Measurements from ENCODE around the gene GLI1. TPM values are rescaled to one million over a fixed set of nuclear protein-coding genes. Genes with fewer than 3 reads are reported as not detected.

The GLI1 gene
- total and polyA plus RNA-seq, 2 of the 13 experiments (the other 11 are each of a cell fraction or from before 2014, with no cell fraction given), result 0.09 to 0.20 TPM

DNA sequence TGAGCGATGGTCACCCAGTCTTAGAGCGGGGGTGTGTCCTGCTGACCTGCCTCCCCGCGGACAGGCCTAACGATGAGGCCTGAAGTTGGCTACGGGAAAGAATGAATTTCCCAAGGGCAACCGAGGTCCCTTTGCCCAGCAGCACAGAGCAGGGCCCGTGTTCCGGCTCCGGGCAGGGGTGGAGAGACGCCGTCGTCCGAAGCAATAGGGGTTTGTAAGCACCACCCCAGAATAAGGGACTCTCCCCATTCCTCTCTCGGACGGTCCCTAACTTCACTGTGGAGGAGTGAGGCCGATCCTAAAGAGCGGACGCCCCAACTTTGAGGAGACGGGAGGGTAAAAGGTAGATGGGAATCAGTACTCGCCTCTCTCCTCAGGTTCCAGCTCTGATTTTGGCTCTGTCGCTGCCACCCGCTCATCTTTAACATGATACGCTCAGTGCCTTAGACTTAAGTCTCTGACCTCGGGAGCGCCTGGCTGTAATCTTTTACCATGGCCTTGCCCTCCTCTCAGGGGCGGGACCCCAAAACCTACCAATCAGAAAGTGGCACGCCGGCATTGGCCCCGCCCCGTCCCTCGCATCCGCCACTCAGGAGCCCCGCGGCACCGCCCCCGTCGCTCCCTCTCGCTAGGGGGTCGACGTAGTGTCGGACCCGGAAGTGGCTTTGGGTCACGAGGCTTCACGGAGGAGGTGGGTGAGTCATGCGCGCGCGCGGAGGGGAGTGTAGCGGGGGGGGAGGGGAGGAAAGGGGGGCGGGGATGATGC is 60.7 kb downstream of the GLI1 start, which contains the start of gene DDIT3 (continued):
- TF ChIP-seq ZNF280B (CRISPR knock-in tag; IDR thresholded peaks at IDR 0.05; ENCODE audit: borderline replicate concordance) (no peak), SP4 (CRISPR knock-in tag; IDR thresholded peaks at IDR 0.05) (peak; percentile 98), ZNF124 (CRISPR knock-in tag; IDR thresholded peaks at IDR 0.05) (no peak), ZNF382 (CRISPR knock-in tag; IDR thresholded peaks at IDR 0.05; ENCODE audit: borderline replicate concordance) (no peak), TOPORS (CRISPR knock-in tag; IDR thresholded peaks at IDR 0.05) (no peak), SNAPC2 (CRISPR knock-in tag; IDR thresholded peaks at IDR 0.05) (0 out of 2 replicates have a peak, but pooled peaks have one; percentile 11), ZMYM3 (CRISPR knock-in tag; IDR thresholded peaks at IDR 0.05) (no peak), ZBTB2 (CRISPR knock-in tag; IDR thresholded peaks at IDR 0.05; ENCODE audit: low read depth) (peak; percentile 94), SRY (CRISPR knock-in tag; IDR thresholded peaks at IDR 0.05) (peak; percentile 62; the same call in 1 of the 2 replicates), NR2C2 (CRISPR knock-in tag; IDR thresholded peaks at IDR 0.05; ENCODE audit: borderline replicate concordance) (peak; percentile 78), ZNF891 (CRISPR knock-in tag; IDR thresholded peaks at IDR 0.05) (peak; percentile 35; the same call in 1 of the 2 replicates), SMAD9 (CRISPR knock-in tag; IDR thresholded peaks at IDR 0.05) (peak; percentile 73; the same call in 1 of the 2 replicates), PPARG (CRISPR knock-in tag; conservative IDR thresholded peaks at IDR 0.05) (peak; percentile 49; the same call in 1 of the 2 replicates), NFKB2 (CRISPR knock-in tag; IDR thresholded peaks at IDR 0.05; ENCODE audit: borderline replicate concordance) (0 out of 2 replicates have a peak, but pooled peaks have one; percentile 26), SIN3A (IDR thresholded peaks at IDR 0.05; ENCODE audit: borderline replicate concordance, low read depth, low read length) (peak; percentile 71; the same call in 1 of the 2 replicates), ZNF230 (CRISPR knock-in tag; IDR thresholded peaks at IDR 0.05) (peak; percentile 89), ZNF747 (CRISPR knock-in tag; IDR thresholded peaks at IDR 0.05; ENCODE audit: borderline replicate concordance) (peak; percentile 41; the same call in 1 of the 2 replicates), ZNF576 (CRISPR knock-in tag; IDR thresholded peaks at IDR 0.05) (no peak), CREB1 (IDR thresholded peaks at IDR 0.05) (peak; percentile 85), CREB1 (CRISPR knock-in tag; IDR thresholded peaks at IDR 0.05) (peak; percentile 92), TBX2 (CRISPR knock-in tag; IDR thresholded peaks at IDR 0.05; ENCODE audit: borderline replicate concordance) (peak; percentile 49; the same call in 1 of the 2 replicates), ZNF331 (CRISPR knock-in tag; IDR thresholded peaks at IDR 0.05) (peak; percentile 70), IRF2 (CRISPR knock-in tag; IDR thresholded peaks at IDR 0.05) (peak; percentile 44; the same call in 1 of the 2 replicates)
- TF ChIP-seq, protein P1, sequence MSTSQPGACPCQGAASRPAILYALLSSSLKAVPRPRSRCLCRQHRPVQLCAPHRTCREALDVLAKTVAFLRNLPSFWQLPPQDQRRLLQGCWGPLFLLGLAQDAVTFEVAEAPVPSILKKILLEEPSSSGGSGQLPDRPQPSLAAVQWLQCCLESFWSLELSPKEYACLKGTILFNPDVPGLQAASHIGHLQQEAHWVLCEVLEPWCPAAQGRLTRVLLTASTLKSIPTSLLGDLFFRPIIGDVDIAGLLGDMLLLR (CRISPR knock-in tag; IDR thresholded peaks at IDR 0.05), result peak; percentile 78; the same call in 1 of the 2 replicates
- TF ChIP-seq, protein P2, sequence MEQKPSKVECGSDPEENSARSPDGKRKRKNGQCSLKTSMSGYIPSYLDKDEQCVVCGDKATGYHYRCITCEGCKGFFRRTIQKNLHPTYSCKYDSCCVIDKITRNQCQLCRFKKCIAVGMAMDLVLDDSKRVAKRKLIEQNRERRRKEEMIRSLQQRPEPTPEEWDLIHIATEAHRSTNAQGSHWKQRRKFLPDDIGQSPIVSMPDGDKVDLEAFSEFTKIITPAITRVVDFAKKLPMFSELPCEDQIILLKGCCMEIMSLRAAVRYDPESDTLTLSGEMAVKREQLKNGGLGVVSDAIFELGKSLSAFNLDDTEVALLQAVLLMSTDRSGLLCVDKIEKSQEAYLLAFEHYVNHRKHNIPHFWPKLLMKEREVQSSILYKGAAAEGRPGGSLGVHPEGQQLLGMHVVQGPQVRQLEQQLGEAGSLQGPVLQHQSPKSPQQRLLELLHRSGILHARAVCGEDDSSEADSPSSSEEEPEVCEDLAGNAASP (CRISPR knock-in tag; IDR thresholded peaks at IDR 0.05; ENCODE audit: borderline replicate concordance), result peak; percentile 68

Measured in HepG2 (cell line).